GM18526 (cell line): Measurements from ENCODE around the gene EMC6.

ENCODE experiments used
- POLR2A ChIP-seq: IDR thresholded peaks from 3 replicates; pipeline ENCODE4 v1.6.1; 2011; ENCODE audit not compliant: insufficient read length; ENCODE audit errors: extremely low read depth

EMC6 gene

DNA sequence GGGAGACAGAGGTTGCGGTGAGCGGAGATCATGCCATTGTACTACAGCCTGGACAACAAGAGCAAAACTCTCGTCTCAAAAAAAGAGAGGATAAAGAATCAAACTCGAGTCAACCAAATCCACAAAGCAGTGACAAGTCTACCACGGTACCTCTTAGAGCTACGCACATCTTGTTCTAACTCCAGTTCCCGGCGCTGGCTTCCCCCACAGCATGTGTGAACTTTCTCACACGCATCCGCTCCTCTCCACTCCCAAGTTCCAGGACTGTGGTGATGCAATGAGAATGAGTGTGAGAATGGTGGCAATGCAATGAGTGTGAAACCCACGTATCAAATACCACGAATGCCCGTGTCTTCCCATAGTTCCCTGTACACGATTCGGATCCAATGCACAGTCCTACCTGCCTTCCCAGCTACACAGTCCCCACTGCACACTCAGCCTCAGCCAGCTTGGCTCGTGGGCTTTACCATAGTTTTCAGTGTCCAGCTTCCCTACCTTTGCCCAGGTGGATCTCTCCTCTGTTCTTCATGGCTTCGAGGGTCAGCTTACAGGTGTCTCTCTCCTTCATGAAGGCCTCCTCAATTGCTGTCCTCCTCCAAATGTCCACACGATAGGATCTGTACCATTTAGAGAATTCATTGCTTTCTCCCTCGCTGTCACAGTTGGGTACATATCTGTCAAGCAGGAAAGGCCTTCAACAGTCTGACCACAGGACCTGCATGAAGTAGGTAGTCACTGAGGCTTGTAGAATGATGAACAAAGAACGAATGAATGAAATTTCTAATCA is 36.5 kb downstream of the EMC6 start:
- TF ChIP-seq POLR2A = no peak

DNA sequence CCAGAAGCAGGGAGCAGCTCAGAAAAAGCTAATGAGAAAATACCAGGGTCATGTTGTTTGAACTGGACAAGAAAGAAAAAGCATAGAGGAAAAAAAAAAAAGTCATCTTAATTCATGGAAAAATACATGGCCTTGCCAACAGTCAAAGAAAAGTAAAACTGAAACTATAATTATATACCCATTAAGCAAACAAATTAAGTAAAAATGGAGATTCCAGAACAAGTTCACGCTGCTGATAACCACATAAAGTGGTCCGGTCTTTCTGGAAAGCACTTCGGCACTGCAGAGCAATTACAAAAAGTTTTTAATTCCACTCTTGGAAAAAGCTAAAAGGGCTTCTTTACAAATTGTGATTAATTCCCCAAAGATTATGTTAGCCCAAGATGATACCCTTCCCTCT is 39.8 kb downstream of the EMC6 start:
- no peak for TF ChIP-seq POLR2A

DNA sequence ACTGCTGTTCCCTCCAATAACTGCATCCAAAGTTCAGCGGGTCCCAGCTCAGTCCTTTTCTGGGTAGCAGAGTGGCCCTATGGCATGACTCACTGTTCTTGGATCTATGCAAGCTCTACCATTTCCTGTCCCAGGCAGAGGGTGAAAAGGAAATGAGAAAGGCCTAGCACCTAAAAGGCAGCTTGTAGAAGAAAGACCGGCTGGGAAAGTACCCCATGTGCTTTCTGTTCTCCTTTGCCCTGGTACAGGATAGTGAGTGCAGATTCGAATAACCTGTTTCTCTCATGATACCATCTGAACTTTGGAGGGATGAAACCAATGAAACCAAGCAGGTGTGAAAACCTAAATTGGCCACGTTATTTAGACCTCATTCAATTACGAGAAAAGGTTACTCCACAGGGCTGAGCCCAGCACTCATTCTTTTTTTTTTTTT is 42.4 kb downstream of the EMC6 start:
- no peak for TF ChIP-seq POLR2A

DNA sequence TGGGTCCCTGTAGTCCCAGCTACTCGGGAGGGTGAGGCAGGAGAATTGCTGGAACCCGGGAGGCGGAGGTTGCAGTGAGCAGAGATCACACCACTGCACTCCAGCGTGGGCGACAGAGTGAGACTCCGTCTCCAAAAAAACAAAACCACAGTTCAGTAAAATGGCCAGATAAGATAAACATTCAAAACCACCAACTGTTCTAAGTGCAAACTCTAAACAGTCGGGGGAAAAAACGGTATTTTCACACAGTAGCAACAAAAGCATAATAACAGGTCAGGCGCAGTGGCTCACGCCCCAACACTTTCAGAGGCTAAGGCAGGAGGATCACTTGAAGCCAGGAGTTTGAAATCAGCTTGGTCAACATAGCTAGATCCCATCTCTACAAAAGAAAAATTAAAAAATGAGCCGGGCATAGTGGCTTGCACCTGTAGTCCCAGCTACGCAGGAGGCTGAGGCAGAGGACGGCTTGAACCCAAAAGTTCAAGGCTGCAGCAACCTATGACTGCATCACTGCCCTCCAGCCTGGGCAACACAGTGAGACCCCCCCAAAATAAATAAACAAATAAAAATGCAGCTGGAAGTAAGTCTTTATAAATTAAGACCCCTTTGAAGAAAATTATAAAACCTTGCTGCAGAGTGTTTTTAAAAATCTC is 44.3 kb downstream of the EMC6 start:
- no peak for TF ChIP-seq POLR2A

DNA sequence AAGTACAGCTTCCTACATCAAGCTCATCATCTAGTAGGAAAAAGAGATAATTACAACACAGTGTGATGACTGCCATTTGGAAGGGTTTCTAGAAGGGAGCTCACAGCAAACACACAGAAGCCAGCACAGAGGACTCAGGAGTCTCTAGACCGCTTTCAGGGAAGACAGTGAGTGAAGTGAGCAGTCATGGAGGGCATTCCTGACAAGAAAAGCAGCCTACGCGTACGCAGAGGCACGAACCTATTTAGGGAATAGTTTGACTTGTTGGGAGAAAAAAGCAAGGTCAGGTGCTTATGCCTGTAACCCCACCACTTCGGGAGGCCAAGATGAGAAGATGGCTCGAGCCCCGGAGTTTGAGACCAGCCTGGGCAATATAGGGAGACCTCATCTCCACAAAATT is 46.7 kb downstream of the EMC6 start:
- no peak for TF ChIP-seq POLR2A

DNA sequence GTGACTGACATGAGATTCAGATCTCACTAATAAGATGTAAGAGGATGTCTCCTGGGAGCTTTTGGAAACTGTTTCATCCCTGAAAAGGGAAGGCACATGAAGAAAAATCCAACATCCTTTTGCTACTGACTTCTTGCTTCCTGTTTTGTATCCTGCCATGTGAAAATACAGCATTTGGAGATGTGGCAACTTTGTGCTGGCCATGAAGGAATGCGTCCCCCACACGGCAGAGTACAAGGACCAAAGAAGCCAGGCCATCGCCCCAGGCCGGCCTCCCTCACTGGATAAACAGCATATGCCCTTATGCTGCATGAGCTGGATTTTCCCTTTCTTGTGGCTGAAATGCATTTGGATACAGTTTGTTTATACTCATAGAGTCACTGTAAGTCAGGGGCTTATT is 49.6 kb downstream of the EMC6 start:
- no peak for TF ChIP-seq POLR2A

DNA sequence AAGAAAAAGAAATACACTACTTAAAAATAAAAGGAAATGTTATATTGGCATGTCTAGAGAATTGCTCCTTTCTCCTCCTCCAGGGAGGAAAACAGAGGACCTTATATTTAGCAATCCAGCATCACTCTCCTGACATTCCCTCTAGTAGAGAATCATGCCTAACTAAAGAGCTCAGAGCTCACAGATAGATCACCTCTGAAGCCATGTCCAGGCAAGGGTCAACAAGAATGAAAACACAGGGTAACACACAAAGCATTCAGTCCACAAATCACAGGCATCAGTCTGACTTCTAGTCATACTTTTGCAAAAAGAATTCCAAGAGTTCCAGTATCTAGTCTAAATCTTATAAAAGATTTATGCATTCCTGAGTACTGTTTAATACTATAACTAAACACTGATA is 50.7 kb downstream of the EMC6 start:
- no peak for TF ChIP-seq POLR2A
